ENCODE measurements around the gene PQBP1.
A peak's percentile ranks its signal among the peaks of the same experiment; 100 is the strongest.

PQBP1 gene

GRCh38 chrX:48910926-48911411 is 13.2 kb downstream of the PQBP1 start:
- in situ Hi-C loops (cut with HindIII; ENCODE audit: low pct_ligation_motif_present, low sequenced_read_pairs): no loop called here
- TF ChIP-seq CTCF (IDR thresholded peaks at IDR 0.05; ENCODE audit: low read depth, low read length, missing control alignments): no peak
- peak; percentile 36 for DNase-seq
- peak overlapping the region; percentile 87 for H3K27ac ChIP-seq
- H3K27me3 ChIP-seq (replicated peaks): no peaks in the 10 kb centered on the region
- H3K4me3 ChIP-seq (ENCODE audit: low read depth, low read length): peak overlapping the region; percentile 83
- H3K36me3 ChIP-seq (replicated peaks): peaks cover 8% of the 10 kb centered on the region

GRCh38 chrX:48911412-48912182 is 13.9 kb downstream of the PQBP1 start, which contains the start of gene SLC35A2:
SLC35A2 (minus strand) TSS chrX:48911646; CDS start chrX:48911636, 10 bp downstream.
- in situ Hi-C loops (cut with HindIII; ENCODE audit: low pct_ligation_motif_present, low sequenced_read_pairs): no loop called here
- Histone ChIP-seq H3K36me3 (replicated peaks) (peaks cover 5% of the 10 kb centered on the region), H3K4me3 (ENCODE audit: low read depth, low read length) (peak within 1 kb of the TSS; percentile 83), H3K27me3 (replicated peaks) (no peaks in the 10 kb centered on the region), H3K27ac (peak within 1 kb of the TSS; percentile 87)
- TF ChIP-seq CTCF (IDR thresholded peaks at IDR 0.05; ENCODE audit: low read depth, low read length, missing control alignments): no peak
- peak; percentile 70 for DNase-seq

- H3K36me3 ChIP-seq (replicated peaks): peaks cover 5% of the 10 kb centered on the region
- no peak overlapping the region for H3K27ac ChIP-seq
- DNase-seq: no peak
- H3K4me3 ChIP-seq (ENCODE audit: low read depth, low read length): no peak overlapping the region
- in situ Hi-C loops (cut with HindIII; ENCODE audit: low pct_ligation_motif_present, low sequenced_read_pairs): no loop called here
- no peak for TF ChIP-seq CTCF (IDR thresholded peaks at IDR 0.05; ENCODE audit: low read depth, low read length, missing control alignments)
- H3K27me3 ChIP-seq (replicated peaks): no peaks in the 10 kb centered on the region
Observed at GRCh38 chrX:48913605-48914366, 16.1 kb downstream of the PQBP1 start.

- in situ Hi-C loops (cut with HindIII; ENCODE audit: low pct_ligation_motif_present, low sequenced_read_pairs): no loop called here
- DNase-seq: no peak
- H3K36me3 ChIP-seq (replicated peaks): peaks cover 5% of the 10 kb centered on the region
- no peak overlapping the region for H3K27ac ChIP-seq
- no peak overlapping the region for H3K4me3 ChIP-seq (ENCODE audit: low read depth, low read length)
- TF ChIP-seq CTCF (IDR thresholded peaks at IDR 0.05; ENCODE audit: low read depth, low read length, missing control alignments): no peak
- no peaks in the 10 kb centered on the region for H3K27me3 ChIP-seq (replicated peaks)
Observed at GRCh38 chrX:48914593-48915493, 17.1 kb downstream of the PQBP1 start.

GRCh38 chrX:48917139-48918001 is 19.6 kb downstream of the PQBP1 start:
- DNase-seq: peak; percentile 86
- peaks cover 5% of the 10 kb centered on the region for H3K36me3 ChIP-seq (replicated peaks)
- in situ Hi-C loops (cut with HindIII; ENCODE audit: low pct_ligation_motif_present, low sequenced_read_pairs): no loop called here
- peak overlapping the region; percentile 28 for H3K27ac ChIP-seq
- peak overlapping the region; percentile 62 for H3K4me3 ChIP-seq (ENCODE audit: low read depth, low read length)
- peak; percentile 89 for TF ChIP-seq CTCF (IDR thresholded peaks at IDR 0.05; ENCODE audit: low read depth, low read length, missing control alignments)
- H3K27me3 ChIP-seq (replicated peaks): no peaks in the 10 kb centered on the region

Measured in brain microvascular endothelial cell (primary cell).